ENCODE data around the gene PIM1.

- TF ChIP-seq EP300 (IDR thresholded peaks at IDR 0.05; ENCODE audit: borderline replicate concordance in 1 of 2, low read depth in 1 of 2, low read length in 1 of 2): no peak
- no peak for TF ChIP-seq RAD21 (IDR thresholded peaks at IDR 0.05; ENCODE audit: low read length)
- TF ChIP-seq CTCF (IDR thresholded peaks at IDR 0.05): no peak
- no peak for TF ChIP-seq YY1 (IDR thresholded peaks at IDR 0.05; ENCODE audit: low read depth)
- TF ChIP-seq CHD2 (IDR thresholded peaks at IDR 0.05; ENCODE audit: low read length, partially characterized antibody): no peak
- no peak for TF ChIP-seq USF1 (IDR thresholded peaks at IDR 0.05; ENCODE audit: borderline replicate concordance, low read depth)
- no peak for TF ChIP-seq MAX (IDR thresholded peaks at IDR 0.05; ENCODE audit: low read depth)
- TF ChIP-seq USF2 (IDR thresholded peaks at IDR 0.05; ENCODE audit: borderline replicate concordance, low read depth, low read length): no peak
- no peak for TF ChIP-seq MXI1 (IDR thresholded peaks at IDR 0.05; ENCODE audit: low read depth, low read length)
- no peak for TF ChIP-seq RXRA (IDR thresholded peaks at IDR 0.05; ENCODE audit: borderline replicate concordance, low read depth)
- no peak for TF ChIP-seq GATA2 (CRISPR knock-in tag; IDR thresholded peaks at IDR 0.05)
These were observed 35.9 kb upstream of the PIM1 start for GRCh38 chr6:37134036-37134395.
